Panc1 (cell line): ENCODE data around the gene AKR1C8. TPM values are rescaled to one million over a fixed set of nuclear protein-coding genes. Genes with fewer than 3 reads are reported as not detected.

Experiments used
- ATAC-seq: fragments of 200-7000 bp; cut with Tn5 transposase; 2 replicates; pipeline ENCODE4 v1.9.1; 2020; ENCODE audit warnings: mild to moderate bottlenecking, moderate library complexity
- BruUV-seq: library from RNA; stranded (reverse); fragments of 400-500 nt; replicated peaks from 2 replicates; lab custom pipeline; 2021; lab: Mats Ljungman, UMichigan
- CTCF ChIA-PET: fragments of 300-600 bp; sonication (Branson Sonifier 250); formaldehyde crosslinking; loops from one replicate; lab custom pipeline; 2022; ENCODE audit warnings: antibody characterized with exemption; lab: Charles Lee
- POLR2A ChIA-PET: fragments of 300-600 bp; sonication (Branson Sonifier 250); formaldehyde crosslinking; loops from one replicate; lab custom pipeline; 2022; ENCODE audit warnings: antibody characterized with exemption; lab: Charles Lee
- DNase-seq: peaks from one replicate; pipeline ENCODE4 v3.0.0-alpha.2; 2010; ENCODE audit warnings: low read depth, low spot score
- H3K27ac ChIP-seq: 2 replicates; pipeline ENCODE4 v1.5.1; 2011; ENCODE audit warnings: mild to moderate bottlenecking, low read length, inconsistent platforms
- H3K27me3 ChIP-seq: fragments of 200-500 bp; sonication (Bioruptor generic); 2 replicates; pipeline ENCODE4 v1.6.0; 2014; ENCODE audit warnings: low read length, inconsistent platforms; ENCODE audit not compliant: control insufficient read depth, insufficient read depth
- H3K36me3 ChIP-seq: fragments of 200-500 bp; sonication (Bioruptor generic); 2 replicates; pipeline ENCODE4 v1.5.1; 2014; ENCODE audit warnings: inconsistent platforms, mild to moderate bottlenecking, low read length, moderate library complexity; ENCODE audit not compliant: control insufficient read depth, insufficient read depth
- H3K4me1 ChIP-seq: 2 replicates; pipeline ENCODE4 v1.5.1; 2011; ENCODE audit warnings: inconsistent platforms, mild to moderate bottlenecking, low read length, moderate library complexity; ENCODE audit not compliant: control insufficient read depth, insufficient read depth
- H3K4me3 ChIP-seq, 2 experiments: 2 replicates each; pipeline ENCODE4 v1.5.1; 2011 to 2012; ENCODE audit warnings: low read depth in 2 of 2, low read length in 2 of 2, mild to moderate bottlenecking in 2 of 2, inconsistent platforms in 1 of 2, moderate library complexity in 1 of 2
- H3K9me3 ChIP-seq: fragments of 200-500 bp; sonication (Bioruptor generic); 2 replicates; pipeline ENCODE4 v1.5.1; 2014; ENCODE audit warnings: low read depth, mild to moderate bottlenecking, inconsistent platforms, low read length, moderate library complexity; ENCODE audit not compliant: control insufficient read depth, insufficient read depth
- CTCF ChIP-seq: fragments of 450-650 bp; IDR thresholded peaks from 2 replicates; pipeline ENCODE4 v1.5.1; 2017; ENCODE audit warnings: mild to moderate bottlenecking
- POLR2AphosphoS5 ChIP-seq: IDR thresholded peaks from 2 replicates; pipeline ENCODE4 v1.6.1; 2012; ENCODE audit warnings: mild to moderate bottlenecking, low read depth, low read length, moderate library complexity
- REST ChIP-seq, 2 experiments: IDR thresholded peaks; 2 replicates each; pipeline ENCODE4 v1.6.1; 2011 to 2012; ENCODE audit warnings: low read depth in 2 of 2, control low read depth in 1 of 2, low read length in 1 of 2, mild to moderate bottlenecking in 1 of 2, moderate library complexity in 1 of 2; ENCODE audit not compliant: insufficient read depth in 1 of 2
- SIN3A ChIP-seq: IDR thresholded peaks from 2 replicates; pipeline ENCODE4 v1.6.1; 2012; ENCODE audit warnings: low read depth, mild to moderate bottlenecking, low read length, moderate library complexity, borderline replicate concordance; ENCODE audit not compliant: insufficient read depth
- TCF7L2 ChIP-seq: IDR thresholded peaks from 2 replicates; pipeline ENCODE4 v1.6.1; 2011; ENCODE audit warnings: mild to moderate bottlenecking, low read depth, low read length, inconsistent platforms
- in situ Hi-C: cut with HindIII; loops from 2 replicates; pipeline ENCODE4 v1.10.0; 2016; ENCODE audit warnings: low sequenced_read_pairs, low pct_unique_long_range_greater_than_20kb
- intact Hi-C: fragments of 100-400 bp; cut with micrococcal nuclease; formaldehyde crosslinking; loops from one replicate; pipeline ENCODE4 v1.10.0; 2022; ENCODE audit not compliant: unreplicated experiment
- total RNA-seq: library from RNA; stranded (reverse); gene quantifications from one replicate; pipeline ENCODE4 v1.2.1, GENCODE V29; 2021; ENCODE audit not compliant: unreplicated experiment

Gene AKR1C8
- total RNA-seq, 1 experiment from 2014 or later = not detected

- CTCF ChIA-PET = no interaction called here
- intact Hi-C loops (no loop called here), in situ Hi-C loops (no loop called here)
- no peak for ATAC-seq
- no peak overlapping the region for H3K4me3 ChIP-seq
- no peaks in the 10 kb centered on the region for H3K27me3 ChIP-seq
- H3K27ac ChIP-seq = no peak overlapping the region
- TF ChIP-seq CTCF (no peak), POLR2AphosphoS5 (no peak), SIN3A (no peak), REST (IDR thresholded peaks at IDR 0.05; ENCODE audit: insufficient read depth in 1 of 2, low read depth in 2 of 2, low read length in 1 of 2) (no peak), TCF7L2 (no peak)
- no peak for DNase-seq
- POLR2A ChIA-PET = no interaction called here
- no peaks in the 10 kb centered on the region for H3K36me3 ChIP-seq
- no peaks in the 10 kb centered on the region for H3K4me1 ChIP-seq
- BruUV-seq = no TSS peak
- no peaks in the 10 kb centered on the region for H3K9me3 ChIP-seq
Measured at GRCh38 chr10:5106553-5106952, 78.4 kb downstream of the AKR1C8 start.

GRCh38 chr10:5105626-5106025, 79.3 kb downstream of the AKR1C8 start:
- in situ Hi-C loops = no loop called here
- CTCF ChIA-PET = no interaction called here
- TF ChIP-seq POLR2AphosphoS5 (no peak), CTCF (no peak), REST (IDR thresholded peaks at IDR 0.05; ENCODE audit: insufficient read depth in 1 of 2, low read depth in 2 of 2, low read length in 1 of 2) (no peak), SIN3A (no peak), TCF7L2 (no peak)

More at GRCh38 chr10:5105626-5106025, 79.3 kb downstream of the AKR1C8 start:
- DNase-seq = no peak
- no TSS peak for BruUV-seq
- Histone ChIP-seq H3K4me3 (no peak overlapping the region), H3K36me3 (no peaks in the 10 kb centered on the region), H3K27me3 (no peaks in the 10 kb centered on the region), H3K27ac (no peak overlapping the region), H3K4me1 (no peaks in the 10 kb centered on the region), H3K9me3 (no peaks in the 10 kb centered on the region)
- no peak for ATAC-seq
- intact Hi-C loops = no loop called here
- POLR2A ChIA-PET = no interaction called here

Other genes with a start within 250 kb of the AKR1C8 start
- gene AKR1C1, start 221.7 kb downstream of the AKR1C8 start, total RNA-seq = 0.31 TPM
- gene AKR1C2, start 181.3 kb downstream of the AKR1C8 start, total RNA-seq = 0.33 TPM
- 0.62 TPM for gene AKR1C3, start 90.7 kb downstream of the AKR1C8 start, total RNA-seq
- gene AKR1C4, start 11.7 kb upstream of the AKR1C8 start, total RNA-seq = not detected
- gene UCN3, start 179.8 kb upstream of the AKR1C8 start, total RNA-seq = not detected
- gene TUBAL3, start 219.7 kb upstream of the AKR1C8 start, total RNA-seq = not detected
- gene NET1, start 227.4 kb upstream of the AKR1C8 start, total RNA-seq = 28.6 TPM